Tibial nerve (tissue), 4 donors: ENCODE measurements around the gene MRTFB. TPM values are rescaled to one million over a fixed set of nuclear protein-coding genes. Genes with fewer than 3 reads are reported as not detected.

Experiments
- DNase-seq, 2 donors: peaks; one replicate each; pipeline ENCODE4 v3.0.0-alpha.2; 2019; ENCODE audit warnings: low spot score in 2 of 2
- H3K27ac ChIP-seq, 4 donors: fragments of 200-600 bp; sonication (generic) in 3 of 4; one replicate each; pipeline ENCODE4 v1.5.1; 2017 to 2019; ENCODE audit warnings: mild to moderate bottlenecking in 1 of 4
- H3K27me3 ChIP-seq, 2 donors: fragments of 200-600 bp; sonication (generic) in 1 of 2; one replicate each; pipeline versions ENCODE4 v1.5.1 to v1.6.0; 2017 to 2019
- H3K36me3 ChIP-seq, 3 donors: fragments of 200-600 bp; sonication (generic); one replicate each; pipeline ENCODE4 v1.5.1; 2018 to 2019
- H3K4me1 ChIP-seq, 4 donors: fragments of 200-600 bp; sonication (generic) in 3 of 4; one replicate each; pipeline ENCODE4 v1.5.1; 2017 to 2019
- H3K4me3 ChIP-seq, 4 donors: fragments of 200-600 bp; sonication (generic) in 3 of 4; one replicate each; pipeline ENCODE4 v1.5.1; 2017 to 2019; ENCODE audit warnings: mild to moderate bottlenecking in 1 of 4, moderate library complexity in 1 of 4
- H3K9me3 ChIP-seq, 4 donors: fragments of 200-600 bp; sonication (generic) in 3 of 4; one replicate each; pipeline ENCODE4 v1.5.1; 2017 to 2019
- EP300 ChIP-seq, 2 donors: sonication (generic); formaldehyde crosslinking; IDR thresholded peaks; one replicate each; pipeline ENCODE4 v1.6.1; 2017; ENCODE audit warnings: antibody characterized with exemption in 2 of 2, mild to moderate bottlenecking in 1 of 2
- POLR2A ChIP-seq, 2 donors: fragments of 450-650 bp; IDR thresholded peaks; one replicate each; pipeline ENCODE4 v1.6.1; 2017; ENCODE audit warnings: antibody characterized with exemption in 2 of 2, mild to moderate bottlenecking in 2 of 2, moderate library complexity in 2 of 2
- WGBS, 2 donors: methylation state at CpG; one replicate each; pipeline ENCODE4 v1.1.5; 2018; 5-methylcytosine and 5-hydroxymethylcytosine counted together
- total RNA-seq, 4 donors: library from RNA; depleted of rRNA; stranded (reverse); fragments of >200 nt; gene quantifications; one replicate each; pipeline ENCODE4 v1.1.0, GENCODE V29; 2016
- TF ChIP-seq, protein P1 (sequence below), 5 experiments: fragments of 200-600 bp in 3 of 5; fragments of 450-650 bp in 2 of 5; sonication (generic) in 3 of 5; IDR thresholded peaks; one replicate each; pipeline ENCODE4 v1.5.1; 2016 to 2019; ENCODE audit warnings: antibody characterized with exemption in 5 of 5, mild to moderate bottlenecking in 3 of 5, moderate library complexity in 2 of 5

The MRTFB gene
- total RNA-seq, 4 donors from 2014 or later: 35.6 to 76.9 (median 61.8) TPM

DNA sequence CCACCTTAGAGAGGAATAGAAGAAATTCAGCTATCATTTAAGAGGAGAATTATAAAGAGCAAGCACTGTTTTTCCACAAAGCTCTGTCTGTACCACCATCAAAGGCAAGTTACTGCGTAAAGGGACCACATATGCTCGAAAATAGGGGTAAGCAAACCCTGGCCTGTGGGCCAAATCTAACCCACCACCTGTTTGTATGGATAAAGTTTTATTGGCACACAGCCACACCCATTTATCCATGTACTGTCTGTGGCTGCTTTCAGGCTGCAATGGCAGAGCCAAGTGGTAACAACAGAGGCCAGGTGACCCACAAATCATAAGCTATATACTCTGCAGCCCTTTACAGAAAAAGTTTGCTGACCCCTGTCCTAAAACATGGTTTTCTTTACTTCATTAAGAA, 180.3 kb downstream of the MRTFB start:
- 94 to 95% methylated on average over 2 of the region's 2 CpGs for WGBS, 2 donors
- H3K27me3 ChIP-seq: no peaks in the 10 kb centered on the region
- no peak overlapping the region for H3K27ac ChIP-seq
- H3K9me3 ChIP-seq: no peaks in the 10 kb centered on the region
- no peak for DNase-seq
- no peaks in the 10 kb centered on the region for H3K4me1 ChIP-seq
- TF ChIP-seq EP300 (IDR thresholded peaks at IDR 0.05): no peak
- TF ChIP-seq, protein P1, sequence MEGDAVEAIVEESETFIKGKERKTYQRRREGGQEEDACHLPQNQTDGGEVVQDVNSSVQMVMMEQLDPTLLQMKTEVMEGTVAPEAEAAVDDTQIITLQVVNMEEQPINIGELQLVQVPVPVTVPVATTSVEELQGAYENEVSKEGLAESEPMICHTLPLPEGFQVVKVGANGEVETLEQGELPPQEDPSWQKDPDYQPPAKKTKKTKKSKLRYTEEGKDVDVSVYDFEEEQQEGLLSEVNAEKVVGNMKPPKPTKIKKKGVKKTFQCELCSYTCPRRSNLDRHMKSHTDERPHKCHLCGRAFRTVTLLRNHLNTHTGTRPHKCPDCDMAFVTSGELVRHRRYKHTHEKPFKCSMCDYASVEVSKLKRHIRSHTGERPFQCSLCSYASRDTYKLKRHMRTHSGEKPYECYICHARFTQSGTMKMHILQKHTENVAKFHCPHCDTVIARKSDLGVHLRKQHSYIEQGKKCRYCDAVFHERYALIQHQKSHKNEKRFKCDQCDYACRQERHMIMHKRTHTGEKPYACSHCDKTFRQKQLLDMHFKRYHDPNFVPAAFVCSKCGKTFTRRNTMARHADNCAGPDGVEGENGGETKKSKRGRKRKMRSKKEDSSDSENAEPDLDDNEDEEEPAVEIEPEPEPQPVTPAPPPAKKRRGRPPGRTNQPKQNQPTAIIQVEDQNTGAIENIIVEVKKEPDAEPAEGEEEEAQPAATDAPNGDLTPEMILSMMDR (IDR thresholded peaks at IDR 0.05): no peak
- TF ChIP-seq POLR2A (IDR thresholded peaks at IDR 0.05): no peak
- H3K4me3 ChIP-seq: no peak overlapping the region
- peaks cover 0 to 70% (median 2%) of the 10 kb centered on the region in 3 donors for H3K36me3 ChIP-seq

DNA sequence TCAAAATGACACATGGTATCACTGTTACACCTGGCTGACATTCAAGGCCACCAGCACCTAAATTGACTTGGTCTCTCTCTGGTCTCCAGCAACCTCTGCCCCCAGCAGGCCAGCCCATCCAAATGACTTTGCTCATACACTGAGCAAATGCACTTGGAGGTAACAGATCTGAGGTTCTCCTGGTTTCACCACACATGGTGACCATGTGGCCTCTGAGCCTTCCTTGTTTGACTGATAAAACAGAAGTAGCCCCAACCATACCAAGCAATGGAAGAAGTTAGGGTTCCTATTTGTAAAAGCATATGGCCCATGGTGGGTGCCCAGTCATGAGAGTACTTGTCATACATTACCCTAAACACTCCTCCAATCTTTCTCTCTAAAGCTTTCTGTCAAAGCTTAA, 181.7 kb downstream of the MRTFB start:
- no peak for DNase-seq
- no peak overlapping the region for H3K27ac ChIP-seq
- peaks cover 0 to 70% (median 2%) of the 10 kb centered on the region in 3 donors for H3K36me3 ChIP-seq
- H3K4me1 ChIP-seq: no peaks in the 10 kb centered on the region
- no peaks in the 10 kb centered on the region for H3K9me3 ChIP-seq
- H3K4me3 ChIP-seq: no peak overlapping the region
- TF ChIP-seq EP300 (IDR thresholded peaks at IDR 0.05): no peak
- TF ChIP-seq, protein P1 (IDR thresholded peaks at IDR 0.05): no peak
- TF ChIP-seq POLR2A (IDR thresholded peaks at IDR 0.05): no peak
- H3K27me3 ChIP-seq: no peaks in the 10 kb centered on the region

DNA sequence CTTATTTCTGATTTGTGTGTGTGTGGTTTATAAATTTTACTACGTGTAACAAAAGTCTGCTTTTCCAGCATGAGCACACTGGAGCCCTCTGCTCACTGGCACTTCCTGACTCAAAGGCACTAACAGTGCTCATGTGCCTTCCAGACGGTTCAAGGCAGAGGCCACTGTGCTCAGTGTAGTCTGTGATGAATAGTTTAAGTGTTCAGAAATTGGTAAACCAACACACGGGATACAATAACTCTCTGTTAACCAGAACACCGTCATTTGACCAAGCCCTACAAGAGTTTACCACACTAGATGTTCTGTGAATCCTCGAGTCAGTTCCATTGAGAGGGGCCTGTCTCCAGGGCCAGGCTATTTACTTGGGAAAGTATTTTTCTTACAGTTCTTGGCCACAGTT, 191.9 kb downstream of the MRTFB start:
- no peak for DNase-seq
- H3K4me3 ChIP-seq: no peak overlapping the region
- H3K36me3 ChIP-seq: peaks cover 0 to 83% (median 0%) of the 10 kb centered on the region in 3 donors
- TF ChIP-seq EP300 (IDR thresholded peaks at IDR 0.05): no peak
- TF ChIP-seq POLR2A (IDR thresholded peaks at IDR 0.05): no peak
- TF ChIP-seq, protein P1 (IDR thresholded peaks at IDR 0.05): no peak
- no peaks in the 10 kb centered on the region for H3K9me3 ChIP-seq
- H3K4me1 ChIP-seq: no peaks in the 10 kb centered on the region
- 49 to 52% methylated on average over 5 of the region's 5 CpGs for WGBS, 2 donors
- no peak overlapping the region for H3K27ac ChIP-seq
- no peaks in the 10 kb centered on the region for H3K27me3 ChIP-seq

DNA sequence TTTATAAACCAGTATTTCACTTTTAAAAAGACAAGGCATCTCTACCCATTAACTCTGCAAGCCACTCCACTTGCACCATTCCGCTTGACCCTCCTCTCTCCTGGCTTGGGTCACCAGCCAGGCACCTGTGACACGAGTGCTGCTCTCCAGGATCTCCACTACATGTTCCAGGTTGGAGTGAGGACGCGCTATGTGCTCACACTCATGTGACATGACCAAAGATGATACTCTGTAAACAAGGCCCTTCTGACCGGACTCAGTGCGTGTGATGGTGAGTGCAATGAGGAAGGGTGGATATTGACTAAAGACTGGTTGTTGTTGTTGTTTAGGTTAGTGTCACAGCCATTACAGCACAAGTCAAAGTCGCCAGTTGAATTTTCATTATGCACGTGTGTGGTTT, 192.7 kb downstream of the MRTFB start:
- Histone ChIP-seq H3K27me3 (no peaks in the 10 kb centered on the region), H3K4me3 (no peak overlapping the region), H3K27ac (no peak overlapping the region), H3K4me1 (no peaks in the 10 kb centered on the region), H3K36me3 (peaks cover 0 to 81% (median 0%) of the 10 kb centered on the region in 3 donors), H3K9me3 (no peaks in the 10 kb centered on the region)
- 97 to 98% methylated on average over 8 of the region's 8 CpGs for WGBS, 2 donors
- DNase-seq: no peak
- TF ChIP-seq, protein P1 (IDR thresholded peaks at IDR 0.05): no peak
- TF ChIP-seq POLR2A (IDR thresholded peaks at IDR 0.05) (no peak), EP300 (IDR thresholded peaks at IDR 0.05) (no peak)

- Histone ChIP-seq H3K4me3 (no peak overlapping the region), H3K4me1 (no peaks in the 10 kb centered on the region), H3K9me3 (peaks cover 0 to 5% (median 0%) of the 10 kb centered on the region in 4 donors), H3K27me3 (no peaks in the 10 kb centered on the region), H3K27ac (no peak overlapping the region), H3K36me3 (peaks cover 0 to 78% (median 0%) of the 10 kb centered on the region in 3 donors)
- TF ChIP-seq POLR2A (IDR thresholded peaks at IDR 0.05) (no peak), EP300 (IDR thresholded peaks at IDR 0.05) (no peak)
- TF ChIP-seq, protein P1 (IDR thresholded peaks at IDR 0.05): no peak
- WGBS, 2 donors: 90 to 96% methylated on average over 3 of the region's 3 CpGs
- no peak for DNase-seq
Observed at GRCh38 chr16:14264327-14264943, 193.3 kb downstream of the MRTFB start.
